HepG2 (cell line): ENCODE measurements around the gene CRADD.

Source experiments
- CTCF ChIP-seq: sonication (generic); formaldehyde crosslinking; IDR thresholded peaks from 2 replicates; pipeline ENCODE4 v1.5.0; 2020; ENCODE audit warnings: mild to moderate bottlenecking, missing genetic modification reagents, moderate library complexity
- HDAC2 ChIP-seq: sonication (generic); formaldehyde crosslinking; IDR thresholded peaks from 2 replicates; pipeline ENCODE4 v1.4.0; 2020; ENCODE audit warnings: missing genetic modification reagents
- IRF9 ChIP-seq: sonication (generic); formaldehyde crosslinking; IDR thresholded peaks from 2 replicates; pipeline ENCODE4 v1.8.0; 2022; ENCODE audit warnings: missing genetic modification reagents, mild to moderate bottlenecking, borderline replicate concordance
- NFE2L1 ChIP-seq: sonication (generic); formaldehyde crosslinking; IDR thresholded peaks from 2 replicates; pipeline ENCODE4 v1.4.0; 2020; ENCODE audit warnings: missing genetic modification reagents, mild to moderate bottlenecking, borderline replicate concordance
- PBX3 ChIP-seq: sonication (generic); formaldehyde crosslinking; IDR thresholded peaks from 2 replicates; pipeline ENCODE4 v1.8.1; 2023; ENCODE audit warnings: missing genetic modification reagents, inconsistent platforms, borderline replicate concordance
- POLR2A ChIP-seq, 2 experiments: IDR thresholded peaks; 2 replicates each; pipeline ENCODE4 v1.6.1; 2011; ENCODE audit warnings: low read depth in 2 of 2, low read length in 2 of 2, mild to moderate bottlenecking in 1 of 2, moderate library complexity in 1 of 2; ENCODE audit not compliant: insufficient read depth in 1 of 2
- SRSF9 ChIP-seq: fragments of 200-400 bp; formaldehyde crosslinking; IDR thresholded peaks from 2 replicates; pipeline ENCODE4 v1.6.1; 2018; ENCODE audit warnings: borderline replicate concordance, mild to moderate bottlenecking, low read depth, low read length; ENCODE audit not compliant: insufficient read depth, poor library complexity, severe bottlenecking
- ZBTB33 ChIP-seq: sonication (generic); formaldehyde crosslinking; IDR thresholded peaks from 2 replicates; pipeline ENCODE4 v1.4.0; 2020; ENCODE audit warnings: missing genetic modification reagents
- ZNF224 ChIP-seq: sonication (generic); formaldehyde crosslinking; IDR thresholded peaks from 2 replicates; pipeline ENCODE4 v1.5.0; 2020; ENCODE audit warnings: mild to moderate bottlenecking, missing genetic modification reagents
- ZNF343 ChIP-seq: sonication (generic); formaldehyde crosslinking; IDR thresholded peaks from 2 replicates; pipeline ENCODE4 v1.4.0; 2020; ENCODE audit warnings: mild to moderate bottlenecking, missing genetic modification reagents

- TF ChIP-seq PBX3 (CRISPR knock-in tag) (no peak), ZNF224 (CRISPR knock-in tag) (no peak), ZBTB33 (CRISPR knock-in tag) (no peak), POLR2A (IDR thresholded peaks at IDR 0.05; ENCODE audit: insufficient read depth in 1 of 2, low read depth in 2 of 2, low read length in 2 of 2) (no peak), CTCF (CRISPR knock-in tag) (no peak), SRSF9 (no peak), ZNF343 (no peak), NFE2L1 (CRISPR knock-in tag) (no peak), IRF9 (CRISPR knock-in tag) (no peak), HDAC2 (CRISPR knock-in tag) (no peak)
These were observed 42.8 kb upstream of the CRADD start for GRCh38 chr12:93634416-93634815.
